ENCODE data around the gene ASGR2. TPM values are rescaled to one million over a fixed set of nuclear protein-coding genes. Genes with fewer than 3 reads are reported as not detected.

The ASGR2 gene
- total and polyA plus RNA-seq, 2 donors (not counting 1 experiment from before 2014, with no cell fraction given) = not detected

GRCh38 chr17:7110617-7111306 is 3.9 kb downstream of the ASGR2 start:
- no peaks in the 10 kb centered on the region for H3K36me3 ChIP-seq (ENCODE audit: control insufficient read depth, insufficient read depth, low read length)
- no peak overlapping the region for H3K4me3 ChIP-seq (replicated peaks in 1 of 4; ENCODE audit: control extremely low read depth in 1 of 4, insufficient read depth in 1 of 4, low read depth in 3 of 4, low read length in 4 of 4)
- no peaks in the 10 kb centered on the region for H4K20me1 ChIP-seq (ENCODE audit: control insufficient read depth, extremely low read depth, insufficient read depth, low read length)
- H3K9me3 ChIP-seq (ENCODE audit: control insufficient read depth, insufficient read depth, low read depth, low read length) = no peaks in the 10 kb centered on the region
- H3K9ac ChIP-seq (ENCODE audit: insufficient read depth, low read length) = no peak overlapping the region
- TF ChIP-seq, protein P1, sequence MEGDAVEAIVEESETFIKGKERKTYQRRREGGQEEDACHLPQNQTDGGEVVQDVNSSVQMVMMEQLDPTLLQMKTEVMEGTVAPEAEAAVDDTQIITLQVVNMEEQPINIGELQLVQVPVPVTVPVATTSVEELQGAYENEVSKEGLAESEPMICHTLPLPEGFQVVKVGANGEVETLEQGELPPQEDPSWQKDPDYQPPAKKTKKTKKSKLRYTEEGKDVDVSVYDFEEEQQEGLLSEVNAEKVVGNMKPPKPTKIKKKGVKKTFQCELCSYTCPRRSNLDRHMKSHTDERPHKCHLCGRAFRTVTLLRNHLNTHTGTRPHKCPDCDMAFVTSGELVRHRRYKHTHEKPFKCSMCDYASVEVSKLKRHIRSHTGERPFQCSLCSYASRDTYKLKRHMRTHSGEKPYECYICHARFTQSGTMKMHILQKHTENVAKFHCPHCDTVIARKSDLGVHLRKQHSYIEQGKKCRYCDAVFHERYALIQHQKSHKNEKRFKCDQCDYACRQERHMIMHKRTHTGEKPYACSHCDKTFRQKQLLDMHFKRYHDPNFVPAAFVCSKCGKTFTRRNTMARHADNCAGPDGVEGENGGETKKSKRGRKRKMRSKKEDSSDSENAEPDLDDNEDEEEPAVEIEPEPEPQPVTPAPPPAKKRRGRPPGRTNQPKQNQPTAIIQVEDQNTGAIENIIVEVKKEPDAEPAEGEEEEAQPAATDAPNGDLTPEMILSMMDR (conservative IDR thresholded peaks at IDR 0.05 in 1 of 2, IDR thresholded peaks at IDR 0.05 in 1 of 2; ENCODE audit: low read depth in 1 of 2, low read length in 2 of 2) = no peak
- TF ChIP-seq EZH2 (IDR thresholded peaks at IDR 0.05; ENCODE audit: low read length, missing control alignments) = no peak
- H3K4me2 ChIP-seq (ENCODE audit: extremely low read depth, insufficient read depth, low read length) = no peak overlapping the region
- no peak for DNase-seq (ENCODE audit: low read depth in 2 of 2)
- no peaks in the 10 kb centered on the region for H3K79me2 ChIP-seq (ENCODE audit: control insufficient read depth, insufficient read depth, low read length)
- no peaks in the 10 kb centered on the region for H3K4me1 ChIP-seq (ENCODE audit: control insufficient read depth, extremely low read depth, insufficient read depth, low read length)
- no peak overlapping the region for H3K27ac ChIP-seq (ENCODE audit: insufficient read depth, low read length)
- H2AFZ ChIP-seq (ENCODE audit: low read length) = no peak overlapping the region
- H3K27me3 ChIP-seq (ENCODE audit: control insufficient read depth, insufficient read depth, low read length) = no peaks in the 10 kb centered on the region

DNA sequence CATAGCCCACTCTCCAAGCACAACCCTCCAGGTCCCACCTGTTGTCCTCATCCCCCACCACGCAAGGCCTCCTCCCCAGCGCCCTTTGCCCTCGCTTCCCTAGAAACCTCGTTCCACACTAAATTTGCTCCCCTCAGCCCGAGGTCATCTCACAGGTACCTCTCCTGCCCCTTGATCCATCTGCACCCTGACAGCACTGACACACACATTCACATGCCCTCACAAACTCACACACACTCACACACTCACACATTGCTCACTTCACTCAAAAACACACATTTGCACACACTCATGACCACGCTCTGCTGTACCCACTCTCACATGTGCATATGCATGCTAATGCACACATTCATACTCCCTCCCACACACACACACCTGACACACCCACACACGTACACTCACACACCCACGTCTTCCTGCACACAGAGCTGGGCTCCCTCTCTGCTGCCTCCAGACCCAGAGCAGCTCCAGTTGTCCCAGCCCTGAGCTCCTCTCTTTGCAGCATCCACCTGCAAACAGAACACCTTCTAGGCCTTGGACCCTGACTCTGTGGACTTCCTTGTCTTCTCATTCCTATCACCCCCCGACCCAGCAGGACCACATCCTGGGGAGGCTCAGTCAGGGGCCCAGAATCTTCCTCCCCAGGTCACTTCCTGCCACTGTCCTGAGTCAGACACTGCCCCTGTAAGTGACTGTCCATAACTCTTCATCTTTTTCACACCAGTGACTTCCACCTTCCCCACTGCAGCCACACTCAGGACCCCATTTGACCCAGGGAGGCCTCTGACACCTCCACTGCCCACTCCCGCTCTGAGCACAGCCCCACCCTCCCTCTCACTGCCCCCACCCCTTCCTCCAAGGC is 4.9 kb downstream of the ASGR2 start:
- no peak overlapping the region for H3K4me2 ChIP-seq (ENCODE audit: extremely low read depth, insufficient read depth, low read length)
- no peak for TF ChIP-seq EZH2 (IDR thresholded peaks at IDR 0.05; ENCODE audit: low read length, missing control alignments)
- TF ChIP-seq, protein P1 (conservative IDR thresholded peaks at IDR 0.05 in 1 of 2, IDR thresholded peaks at IDR 0.05 in 1 of 2; ENCODE audit: low read depth in 1 of 2, low read length in 2 of 2) = no peak
- no peak overlapping the region for H3K27ac ChIP-seq (ENCODE audit: insufficient read depth, low read length)
- H3K4me3 ChIP-seq (replicated peaks in 1 of 4; ENCODE audit: control extremely low read depth in 1 of 4, insufficient read depth in 1 of 4, low read depth in 3 of 4, low read length in 4 of 4) = no peak overlapping the region
- no peaks in the 10 kb centered on the region for H3K4me1 ChIP-seq (ENCODE audit: control insufficient read depth, extremely low read depth, insufficient read depth, low read length)
- H3K27me3 ChIP-seq (ENCODE audit: control insufficient read depth, insufficient read depth, low read length) = no peaks in the 10 kb centered on the region
- no peaks in the 10 kb centered on the region for H3K79me2 ChIP-seq (ENCODE audit: control insufficient read depth, insufficient read depth, low read length)
- H3K9ac ChIP-seq (ENCODE audit: insufficient read depth, low read length) = no peak overlapping the region
- H3K36me3 ChIP-seq (ENCODE audit: control insufficient read depth, insufficient read depth, low read length) = no peaks in the 10 kb centered on the region
- DNase-seq (ENCODE audit: low read depth in 2 of 2) = no peak
- H2AFZ ChIP-seq (ENCODE audit: low read length) = no peak overlapping the region
- no peaks in the 10 kb centered on the region for H4K20me1 ChIP-seq (ENCODE audit: control insufficient read depth, extremely low read depth, insufficient read depth, low read length)
- no peaks in the 10 kb centered on the region for H3K9me3 ChIP-seq (ENCODE audit: control insufficient read depth, insufficient read depth, low read depth, low read length)

DNA sequence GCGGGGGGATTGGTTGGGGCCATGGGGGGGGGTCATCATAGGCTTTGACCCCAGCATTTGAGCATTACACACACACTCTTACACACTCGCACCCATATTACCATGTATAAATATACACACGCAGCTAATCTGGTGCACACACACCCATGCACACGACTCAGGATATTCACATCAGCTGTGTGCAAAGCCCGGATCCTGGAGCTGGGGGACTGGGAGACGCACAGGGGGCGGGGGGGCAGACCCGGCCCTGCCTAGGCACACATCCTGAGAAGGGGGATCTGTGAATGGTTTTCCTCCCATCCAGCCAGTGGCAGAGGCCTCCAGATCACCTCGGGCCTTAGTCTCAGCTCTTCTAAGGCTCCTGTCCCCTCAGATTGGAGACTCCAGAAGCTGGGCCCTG is 5.6 kb downstream of the ASGR2 start:
- no peak overlapping the region for H3K4me2 ChIP-seq (ENCODE audit: extremely low read depth, insufficient read depth, low read length)
- H4K20me1 ChIP-seq (ENCODE audit: control insufficient read depth, extremely low read depth, insufficient read depth, low read length) = no peaks in the 10 kb centered on the region
- H3K27me3 ChIP-seq (ENCODE audit: control insufficient read depth, insufficient read depth, low read length) = no peaks in the 10 kb centered on the region
- H3K36me3 ChIP-seq (ENCODE audit: control insufficient read depth, insufficient read depth, low read length) = no peaks in the 10 kb centered on the region
- no peak overlapping the region for H3K27ac ChIP-seq (ENCODE audit: insufficient read depth, low read length)
- H3K9me3 ChIP-seq (ENCODE audit: control insufficient read depth, insufficient read depth, low read depth, low read length) = no peaks in the 10 kb centered on the region
- no peaks in the 10 kb centered on the region for H3K79me2 ChIP-seq (ENCODE audit: control insufficient read depth, insufficient read depth, low read length)
- H3K4me1 ChIP-seq (ENCODE audit: control insufficient read depth, extremely low read depth, insufficient read depth, low read length) = no peaks in the 10 kb centered on the region
- DNase-seq (ENCODE audit: low read depth in 2 of 2) = no peak
- no peak overlapping the region for H3K9ac ChIP-seq (ENCODE audit: insufficient read depth, low read length)
- H2AFZ ChIP-seq (ENCODE audit: low read length) = no peak overlapping the region
- no peak for TF ChIP-seq EZH2 (IDR thresholded peaks at IDR 0.05; ENCODE audit: low read length, missing control alignments)
- TF ChIP-seq, protein P1 (conservative IDR thresholded peaks at IDR 0.05 in 1 of 2, IDR thresholded peaks at IDR 0.05 in 1 of 2; ENCODE audit: low read depth in 1 of 2, low read length in 2 of 2) = no peak
- no peak overlapping the region for H3K4me3 ChIP-seq (replicated peaks in 1 of 4; ENCODE audit: control extremely low read depth in 1 of 4, insufficient read depth in 1 of 4, low read depth in 3 of 4, low read length in 4 of 4)

Data from fibroblast of lung (primary cell).